IMR-90 (cell line): ENCODE data around the gene ZNF365. TPM values are rescaled to one million over a fixed set of nuclear protein-coding genes. Genes with fewer than 3 reads are reported as not detected.
"Not testable (repeated sequence)": the region's sequence is repeated elsewhere in the genome, so short reads cannot be mapped to it uniquely, and the experiment has no call there.

ENCODE experiments used
- ATAC-seq: fragments of 200-7000 bp; cut with Tn5 transposase; 2 replicates; pipeline ENCODE4 v1.9.1; 2020; ENCODE audit warnings: low read depth, mild to moderate bottlenecking, moderate library complexity
- BruUV-seq: library from RNA; stranded (reverse); fragments of 400-500 nt; replicated peaks from 2 replicates; lab custom pipeline; 2021; lab: Mats Ljungman, UMichigan
- CTCF ChIA-PET: fragments of 300-600 bp; formaldehyde crosslinking; extraction: SDS; loops from one replicate; lab custom pipeline; 2021; ENCODE audit warnings: antibody characterized with exemption; lab: Yijun Ruan, JAX
- POLR2A ChIA-PET: fragments of 300-600 bp; sonication (Branson Sonifier 250); formaldehyde crosslinking; loops from one replicate; lab custom pipeline; 2022; ENCODE audit warnings: antibody characterized with exemption; ENCODE audit not compliant: unreplicated experiment; lab: Charles Lee
- DNase-seq: peaks from one replicate; pipeline ENCODE4 v3.0.0; 2013
- H2AFZ ChIP-seq: replicated peaks from 2 replicates; pipeline ENCODE3; 2013; ENCODE audit warnings: low read length, mild to moderate bottlenecking; ENCODE audit not compliant: poor library complexity
- H2AK5ac ChIP-seq: 2 replicates; pipeline ENCODE4 v1.6.1; 2013; ENCODE audit warnings: low read depth, low read length, inconsistent platforms
- H2AK9ac ChIP-seq: replicated peaks from 2 replicates; pipeline ENCODE3; 2013; ENCODE audit warnings: mild to moderate bottlenecking, low read depth, low read length, moderate library complexity; ENCODE audit not compliant: poor library complexity
- H2BK120ac ChIP-seq: 2 replicates; pipeline ENCODE4 v1.6.1; 2013; ENCODE audit warnings: low read depth, low read length, inconsistent platforms
- H2BK15ac ChIP-seq: 3 replicates; pipeline ENCODE4 v1.6.1; 2013; ENCODE audit warnings: low read depth, low read length, inconsistent platforms
- H2BK20ac ChIP-seq: 2 replicates; pipeline ENCODE4 v1.6.1; 2013; ENCODE audit warnings: low read depth, mild to moderate bottlenecking, inconsistent platforms, low read length, moderate library complexity
- H2BK5ac ChIP-seq: 2 replicates; pipeline ENCODE4 v1.6.1; 2013; ENCODE audit warnings: mild to moderate bottlenecking, low read depth, low read length, inconsistent platforms; ENCODE audit not compliant: poor library complexity, severe bottlenecking
- H3K14ac ChIP-seq: replicated peaks from 2 replicates; pipeline ENCODE4 v1.6.1; 2013; ENCODE audit warnings: low read depth, low read length, inconsistent platforms
- H3K18ac ChIP-seq: 2 replicates; pipeline ENCODE4 v1.6.1; 2013; ENCODE audit warnings: low read depth, low read length, control low read depth
- H3K23ac ChIP-seq: 2 replicates; pipeline ENCODE4 v1.6.1; 2013; ENCODE audit warnings: low read depth, low read length, inconsistent platforms
- H3K27ac ChIP-seq: 2 replicates; pipeline ENCODE4 v1.5.1; 2013; ENCODE audit warnings: mild to moderate bottlenecking, control low read depth, low read length; ENCODE audit not compliant: insufficient read depth
- H3K27me3 ChIP-seq: 2 replicates; pipeline ENCODE4 v1.6.1; 2013; ENCODE audit warnings: low read length; ENCODE audit not compliant: control insufficient read depth, insufficient read depth
- H3K36me3 ChIP-seq: 2 replicates; pipeline ENCODE4 v1.6.1; 2013; ENCODE audit warnings: low read length, mixed read lengths; ENCODE audit not compliant: control insufficient read depth, insufficient read depth
- H3K4ac ChIP-seq: 2 replicates; pipeline ENCODE4 v1.6.1; 2013; ENCODE audit warnings: low read depth, low read length, inconsistent platforms
- H3K4me1 ChIP-seq: 2 replicates; pipeline ENCODE4 v1.6.1; 2013; ENCODE audit warnings: low read length, mixed read lengths; ENCODE audit not compliant: control insufficient read depth, insufficient read depth
- H3K4me2 ChIP-seq: 2 replicates; pipeline ENCODE4 v1.6.1; 2013; ENCODE audit warnings: low read depth, mild to moderate bottlenecking, control low read depth, low read length, moderate library complexity
- H3K4me3 ChIP-seq: 2 replicates; pipeline ENCODE4 v1.5.1; 2013; ENCODE audit warnings: low read depth, mild to moderate bottlenecking, control low read depth, low read length, moderate library complexity; ENCODE audit not compliant: insufficient read depth
- H3K56ac ChIP-seq: 2 replicates; pipeline ENCODE4 v1.6.1; 2013; ENCODE audit warnings: low read length, inconsistent platforms; ENCODE audit not compliant: insufficient read depth; ENCODE audit errors: extremely low read depth
- H3K79me1 ChIP-seq, 2 experiments: 2 replicates each; pipeline ENCODE4 v1.6.1; 2013; ENCODE audit warnings: low read length in 2 of 2, inconsistent platforms in 1 of 2, low read depth in 1 of 2
- H3K9ac ChIP-seq: 2 replicates; pipeline ENCODE4 v1.6.1; 2013; ENCODE audit warnings: low read depth, low read length, control low read depth
- H3K9me1 ChIP-seq: 2 replicates; pipeline ENCODE4 v1.6.1; 2013; ENCODE audit warnings: low read length, inconsistent platforms; ENCODE audit not compliant: insufficient read depth
- H3K9me3 ChIP-seq: 2 replicates; pipeline ENCODE4 v1.6.1; 2013; ENCODE audit warnings: low read length; ENCODE audit not compliant: control insufficient read depth, insufficient read depth
- H4K20me1 ChIP-seq: 2 replicates; pipeline ENCODE4 v1.6.1; 2013; ENCODE audit warnings: low read length, inconsistent platforms; ENCODE audit not compliant: insufficient read depth
- H4K5ac ChIP-seq: 2 replicates; pipeline ENCODE4 v1.6.1; 2013; ENCODE audit warnings: mild to moderate bottlenecking, low read depth, low read length, control low read depth
- H4K8ac ChIP-seq, 2 experiments: 2 replicates each; pipeline ENCODE4 v1.6.1; 2013; ENCODE audit warnings: low read depth in 2 of 2, low read length in 2 of 2, control low read depth in 1 of 2, inconsistent platforms in 1 of 2
- H4K91ac ChIP-seq: 2 replicates; pipeline ENCODE4 v1.6.1; 2013; ENCODE audit warnings: low read depth, low read length, inconsistent platforms; ENCODE audit not compliant: insufficient read depth
- WGBS, 2 experiments: methylation state at CpG; one replicate each; pipeline versions ENCODE4 v1.1.5 to v1.1.7; 2013; ENCODE audit warnings: missing lambda C conversion rate in 2 of 2; ENCODE audit not compliant: insufficient read length in 1 of 2; ENCODE audit errors: extremely low coverage in 2 of 2; 5-methylcytosine and 5-hydroxymethylcytosine counted together
- dilution Hi-C: fragments of 300-500 bp; cut with HindIII; formaldehyde crosslinking; loops from one replicate; pipeline ENCODE4 v1.14.3; 2018; ENCODE audit warnings: low sequenced_read_pairs; ENCODE audit not compliant: unreplicated experiment
- in situ Hi-C: fragments of 300-500 bp; cut with MboI; formaldehyde crosslinking; loops from 3 replicates; pipeline ENCODE4 v1.14.3; 2019; ENCODE audit warnings: low sequenced_read_pairs, inconsistent platforms, mixed read lengths
- intact Hi-C: fragments of 100-400 bp; cut with micrococcal nuclease; formaldehyde crosslinking; loops from 2 replicates; pipeline ENCODE4 v1.10.0; 2022
- polyA plus RNA-seq, 3 experiments: library from polyadenylated mRNA; depleted of rRNA; stranded (reverse); fragments of >200 nt; gene quantifications; 2 replicates each; pipeline ENCODE4 v1.2.3, GENCODE V29; 2012; ENCODE audit warnings: low replicate concordance in 1 of 3
- total RNA-seq: library from RNA; depleted of rRNA; stranded (reverse); fragments of >200 nt; gene quantifications from 2 replicates; pipeline ENCODE4 v1.2.3, GENCODE V29; 2012

ZNF365 gene
- total and polyA plus RNA-seq, 2 of the 4 experiments (the other 2 are of a cell fraction) = 1.2 to 3.2 TPM

- H3K4me2 ChIP-seq, BruUV-seq, H3K27ac ChIP-seq, H3K36me3 ChIP-seq, dilution Hi-C loops, H3K79me1 ChIP-seq, H2AK5ac ChIP-seq, H2AK9ac ChIP-seq, H2BK5ac ChIP-seq, H3K56ac ChIP-seq, H3K18ac ChIP-seq, H4K20me1 ChIP-seq, H3K23ac ChIP-seq, H3K4me3 ChIP-seq, POLR2A ChIA-PET, in situ Hi-C loops, intact Hi-C loops, H2AFZ ChIP-seq, H4K5ac ChIP-seq, H3K4me1 ChIP-seq, H2BK15ac ChIP-seq, H4K91ac ChIP-seq, H3K27me3 ChIP-seq, H2BK120ac ChIP-seq, H4K8ac ChIP-seq, H3K9ac ChIP-seq, H3K14ac ChIP-seq, ATAC-seq, H3K9me3 ChIP-seq, CTCF ChIA-PET, H3K9me1 ChIP-seq, DNase-seq, H2BK20ac ChIP-seq, H3K4ac ChIP-seq: not testable (repeated sequence)
- no CpG with 5 or more reads among the region's 2 CpGs for WGBS, 2 experiments
Measured at GRCh38 chr10:62358151-62358550, 16.0 kb upstream of the ZNF365 start.
